T-helper 17 cell (primary cell): ENCODE measurements around the gene UHRF2. TPM values are rescaled to one million over a fixed set of nuclear protein-coding genes. Genes with fewer than 3 reads are reported as not detected.

Experiments used
- ATAC-seq: fragments of 150-1000 bp; cut with Tn5 transposase; 2 replicates; pipeline ENCODE4 v1.10.0; 2021; ENCODE audit warnings: mild to moderate bottlenecking, moderate library complexity
- DNase-seq, 3 donors: peaks; one replicate each; pipeline versions ENCODE4 v3.0.0 to v3.0.0-alpha.2; 2020 to 2021
- H3K9me3 ChIP-seq: one replicate; pipeline ENCODE4 v1.7.0; 2013; ENCODE audit warnings: low read length, mild to moderate bottlenecking; ENCODE audit not compliant: control insufficient read depth, poor library complexity, severe bottlenecking
- H3K27ac Mint-ChIP-seq: one replicate; pipeline ENCODE4 v1.8.0; 2022; ENCODE audit warnings: mild to moderate bottlenecking, moderate library complexity, mixed read lengths
- H3K27me3 Mint-ChIP-seq: one replicate; pipeline ENCODE4 v1.8.0; 2022; ENCODE audit warnings: mixed read lengths
- H3K36me3 Mint-ChIP-seq: one replicate; pipeline ENCODE4 v1.8.0; 2022; ENCODE audit warnings: low read depth, mixed read lengths
- H3K4me1 Mint-ChIP-seq: one replicate; pipeline ENCODE4 v1.8.0; 2022; ENCODE audit warnings: mild to moderate bottlenecking, mixed read lengths
- H3K4me3 Mint-ChIP-seq: one replicate; pipeline ENCODE4 v1.8.0; 2022; ENCODE audit warnings: mild to moderate bottlenecking, moderate library complexity, mixed read lengths
- total RNA-seq, 4 donors: library from RNA in 2 of 4; stranded (reverse) in 2 of 4; gene quantifications; one replicate each; pipeline ENCODE4 v1.2.3 and lab custom pipeline; 2022 to 2026

The UHRF2 gene
- total RNA-seq, 2 donors from 2014 or later = 120 to 136 TPM

DNA sequence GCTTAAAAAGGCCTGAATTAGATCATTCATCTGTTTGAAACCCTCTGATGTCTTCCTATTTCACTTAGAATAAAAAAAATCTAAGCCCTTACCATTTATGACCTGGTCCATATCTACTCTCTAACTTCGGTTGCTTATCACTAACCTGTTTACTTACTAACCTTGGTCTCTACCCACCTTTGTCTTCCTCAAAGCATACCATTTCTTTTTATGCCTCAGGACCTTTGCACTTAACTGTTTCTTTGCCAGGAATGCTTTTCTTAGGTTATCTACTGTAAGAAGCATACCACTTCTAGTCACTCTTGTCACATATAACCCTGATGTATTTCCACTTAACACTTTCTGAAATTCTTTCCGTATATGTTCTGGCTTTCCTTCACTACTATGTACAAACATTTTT lies 67.0 kb downstream of the UHRF2 start:
- H3K27me3 Mint-ChIP-seq = no peaks in the 10 kb centered on the region

DNA sequence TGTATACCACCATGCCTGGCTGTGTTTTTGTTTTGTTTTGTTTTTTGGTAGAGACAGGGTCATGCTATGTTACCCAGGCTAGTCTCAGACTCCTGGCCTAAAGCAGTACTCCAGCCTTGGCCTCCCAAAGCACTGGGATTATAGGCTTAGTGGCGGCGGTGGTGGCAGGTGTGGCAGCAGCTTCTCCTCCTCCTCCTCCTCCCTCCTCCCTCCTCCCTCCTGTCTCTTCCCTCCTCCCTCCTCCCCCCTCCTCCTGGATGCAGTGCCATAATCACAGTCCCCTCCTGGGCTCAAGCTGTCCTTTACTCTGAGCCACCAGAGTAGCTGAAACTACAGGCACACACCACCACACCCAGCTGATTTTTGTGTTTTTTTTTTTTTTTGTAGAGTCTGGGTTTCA lies 71.2 kb downstream of the UHRF2 start:
- peaks cover 7% of the 10 kb centered on the region for H3K36me3 Mint-ChIP-seq
- no peaks in the 10 kb centered on the region for H3K4me1 Mint-ChIP-seq
- H3K4me3 Mint-ChIP-seq = no peak overlapping the region
- H3K27me3 Mint-ChIP-seq = no peaks in the 10 kb centered on the region
- H3K27ac Mint-ChIP-seq = no peak overlapping the region
- H3K9me3 ChIP-seq = no peaks in the 10 kb centered on the region
- DNase-seq (no peak), ATAC-seq (no peak)

More for the DNA sequence above, 67.0 kb downstream of the UHRF2 start:
- H3K9me3 ChIP-seq = no peaks in the 10 kb centered on the region
- Mint-ChIP-seq H3K4me3 (no peak overlapping the region), H3K4me1 (peaks cover 4% of the 10 kb centered on the region), H3K27ac (no peak overlapping the region), H3K36me3 (peaks cover 3% of the 10 kb centered on the region)
- DNase-seq (no peak), ATAC-seq (no peak)

DNA sequence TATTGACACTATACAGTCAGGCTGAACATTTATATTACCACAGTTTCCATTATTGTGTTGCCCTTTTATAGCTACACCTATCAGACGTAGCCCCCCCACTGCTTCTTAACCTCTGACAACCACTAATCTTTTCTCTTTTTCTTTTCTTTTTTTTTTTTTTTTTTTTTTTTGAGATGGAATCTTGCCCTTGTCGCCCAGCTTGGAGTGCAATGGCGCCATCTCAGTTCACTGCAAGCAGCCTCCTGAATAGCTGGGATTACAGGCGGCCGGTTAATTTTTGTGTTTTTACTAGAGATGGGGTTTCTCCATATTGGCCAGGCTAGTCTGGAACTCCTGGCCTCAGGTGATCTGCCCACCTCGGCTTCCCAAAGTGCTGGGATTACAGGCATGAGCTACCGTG lies 75.4 kb downstream of the UHRF2 start:
- no peak for DNase-seq
- H3K36me3 Mint-ChIP-seq = peaks cover 7% of the 10 kb centered on the region
- H3K27ac Mint-ChIP-seq = no peak overlapping the region
- peaks cover 10% of the 10 kb centered on the region for H3K4me1 Mint-ChIP-seq
- H3K9me3 ChIP-seq = no peaks in the 10 kb centered on the region
- H3K27me3 Mint-ChIP-seq = no peaks in the 10 kb centered on the region
- no peak overlapping the region for H3K4me3 Mint-ChIP-seq
- no peak for ATAC-seq

DNA sequence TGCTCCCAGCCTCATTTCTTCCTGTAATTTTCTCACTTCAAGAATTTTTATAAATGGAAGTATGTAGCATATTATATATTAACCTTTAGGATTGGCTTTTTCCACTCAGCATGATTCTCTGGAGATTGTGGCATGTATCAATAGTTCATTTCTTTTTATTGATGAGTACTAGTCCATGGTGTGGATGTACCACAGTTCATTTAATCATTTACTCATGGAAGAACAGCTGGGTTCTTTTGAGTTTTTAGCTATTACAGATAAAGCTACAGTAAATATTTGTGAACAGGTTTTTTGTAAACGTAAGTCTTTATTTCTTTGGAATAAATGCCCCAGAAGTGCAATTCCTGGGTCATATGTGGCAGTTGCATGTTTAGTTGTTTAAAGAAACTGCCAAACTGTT lies 76.1 kb downstream of the UHRF2 start:
- ATAC-seq (no peak), DNase-seq (no peak)
- H3K27ac Mint-ChIP-seq = no peak overlapping the region
- no peaks in the 10 kb centered on the region for H3K9me3 ChIP-seq
- H3K36me3 Mint-ChIP-seq = peaks cover 7% of the 10 kb centered on the region
- peaks cover 10% of the 10 kb centered on the region for H3K4me1 Mint-ChIP-seq
- H3K4me3 Mint-ChIP-seq = no peak overlapping the region
- no peaks in the 10 kb centered on the region for H3K27me3 Mint-ChIP-seq

DNA sequence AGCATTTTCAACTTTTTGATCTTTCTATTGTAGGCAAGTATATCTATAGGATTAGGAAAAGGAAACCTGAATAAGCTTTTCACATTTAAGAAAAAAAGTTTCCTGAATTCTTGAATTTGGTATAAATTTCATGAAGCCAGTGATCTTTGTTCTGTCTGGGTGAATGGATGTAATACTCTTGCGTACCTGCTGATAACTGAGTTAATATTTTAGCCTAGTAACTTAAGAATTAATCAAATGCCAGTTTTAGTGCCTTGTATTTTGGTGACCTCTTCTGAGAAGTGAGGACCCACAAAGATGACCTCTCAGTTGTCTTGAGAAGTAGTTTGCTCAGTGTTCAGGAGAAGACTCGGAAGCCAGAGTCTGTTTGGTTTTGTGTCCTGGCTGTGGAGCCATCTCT lies 77.9 kb downstream of the UHRF2 start:
- peaks cover 5% of the 10 kb centered on the region for H3K36me3 Mint-ChIP-seq
- no peak overlapping the region for H3K4me3 Mint-ChIP-seq
- no peaks in the 10 kb centered on the region for H3K9me3 ChIP-seq
- H3K27ac Mint-ChIP-seq = peak overlapping the region; percentile 3
- no peak for DNase-seq
- ATAC-seq = no peak
- peaks cover 10% of the 10 kb centered on the region for H3K4me1 Mint-ChIP-seq
- H3K27me3 Mint-ChIP-seq = no peaks in the 10 kb centered on the region

DNA sequence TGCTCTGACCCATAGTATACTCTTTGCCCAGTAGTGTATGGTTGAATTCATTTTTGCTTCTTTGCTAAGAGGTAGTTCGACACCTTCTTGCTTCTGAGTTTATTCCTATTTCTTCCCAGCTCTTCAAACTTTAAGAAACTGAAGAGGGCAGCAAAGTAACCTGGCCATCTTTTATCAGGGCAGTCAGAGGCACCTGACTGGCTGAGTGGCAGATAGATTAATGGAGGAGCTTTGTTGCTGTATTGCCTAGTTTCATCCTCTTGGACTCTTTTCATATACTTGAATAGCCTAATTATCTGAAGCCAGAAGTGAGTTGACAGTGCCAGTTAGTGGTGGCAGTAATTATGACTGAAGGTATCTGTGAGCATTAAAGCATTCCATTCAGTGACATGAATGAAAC lies 82.5 kb downstream of the UHRF2 start:
- no peak for ATAC-seq
- peak overlapping the region; percentile 43 for H3K27ac Mint-ChIP-seq
- H3K9me3 ChIP-seq = no peaks in the 10 kb centered on the region
- H3K4me1 Mint-ChIP-seq = peaks cover 10% of the 10 kb centered on the region
- no peak for DNase-seq
- H3K4me3 Mint-ChIP-seq = no peak overlapping the region
- no peaks in the 10 kb centered on the region for H3K27me3 Mint-ChIP-seq
- H3K36me3 Mint-ChIP-seq = peaks cover 4% of the 10 kb centered on the region

DNA sequence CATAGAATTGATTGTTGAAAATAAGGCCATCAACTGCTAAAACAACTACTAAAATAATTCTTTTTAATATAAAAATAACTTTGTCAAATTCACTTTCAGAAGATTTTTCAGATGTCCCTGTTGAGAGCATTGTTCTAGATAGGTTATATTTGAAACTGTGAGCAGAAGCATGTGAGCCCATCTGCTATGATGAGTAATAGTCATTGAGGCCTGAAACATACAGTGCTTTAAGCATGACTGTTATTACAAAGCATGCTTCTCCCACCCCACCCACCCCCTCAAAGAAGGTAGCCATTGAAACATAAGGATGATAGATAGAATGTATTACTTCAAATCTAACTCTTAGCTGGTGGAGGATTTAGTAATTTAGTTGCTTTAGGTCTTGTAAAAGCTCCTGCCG lies 86.0 kb downstream of the UHRF2 start:
- H3K4me1 Mint-ChIP-seq = no peaks in the 10 kb centered on the region
- peak overlapping the region; percentile 74 for H3K27ac Mint-ChIP-seq
- DNase-seq (no peak), ATAC-seq (no peak)
- H3K4me3 Mint-ChIP-seq = no peak overlapping the region
- H3K9me3 ChIP-seq = no peaks in the 10 kb centered on the region
- H3K36me3 Mint-ChIP-seq = peaks cover 6% of the 10 kb centered on the region
- H3K27me3 Mint-ChIP-seq = no peaks in the 10 kb centered on the region

DNA sequence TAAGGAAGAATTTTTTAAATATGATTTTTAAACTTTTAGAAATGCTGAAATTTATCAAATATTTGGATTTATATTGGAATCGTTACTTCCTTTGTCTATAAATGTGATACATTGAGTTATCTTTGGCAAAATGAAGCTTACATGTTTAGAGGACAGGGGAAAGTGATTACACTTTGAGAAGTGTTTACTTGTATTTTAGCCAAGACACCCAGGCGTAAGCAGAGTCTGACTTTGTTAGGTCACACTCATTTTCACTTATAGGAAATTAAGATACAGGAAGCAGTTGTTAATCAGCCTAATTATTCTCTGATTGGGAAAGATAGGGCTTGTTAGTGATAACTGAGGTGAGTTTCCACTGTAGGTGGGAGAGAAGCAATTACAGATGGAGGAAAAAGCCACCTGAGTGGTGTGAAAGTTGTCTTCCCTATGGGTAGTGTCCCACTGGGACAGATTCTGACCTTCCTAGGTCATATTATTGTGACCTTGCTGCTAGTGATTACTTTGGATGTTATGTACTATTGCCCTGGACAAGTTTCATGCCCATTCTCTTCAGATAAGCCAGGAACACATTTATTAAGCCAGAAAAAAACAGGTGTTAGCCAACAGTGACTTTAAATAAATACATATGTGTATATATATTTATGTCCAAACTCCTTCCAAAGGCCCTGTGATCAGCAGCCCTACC lies 88.7 kb downstream of the UHRF2 start:
- no peaks in the 10 kb centered on the region for H3K9me3 ChIP-seq
- Mint-ChIP-seq H3K4me3 (no peak overlapping the region), H3K27ac (no peak overlapping the region), H3K4me1 (no peaks in the 10 kb centered on the region), H3K27me3 (no peaks in the 10 kb centered on the region), H3K36me3 (peaks cover 15% of the 10 kb centered on the region)
- DNase-seq = no peak
- no peak for ATAC-seq

DNA sequence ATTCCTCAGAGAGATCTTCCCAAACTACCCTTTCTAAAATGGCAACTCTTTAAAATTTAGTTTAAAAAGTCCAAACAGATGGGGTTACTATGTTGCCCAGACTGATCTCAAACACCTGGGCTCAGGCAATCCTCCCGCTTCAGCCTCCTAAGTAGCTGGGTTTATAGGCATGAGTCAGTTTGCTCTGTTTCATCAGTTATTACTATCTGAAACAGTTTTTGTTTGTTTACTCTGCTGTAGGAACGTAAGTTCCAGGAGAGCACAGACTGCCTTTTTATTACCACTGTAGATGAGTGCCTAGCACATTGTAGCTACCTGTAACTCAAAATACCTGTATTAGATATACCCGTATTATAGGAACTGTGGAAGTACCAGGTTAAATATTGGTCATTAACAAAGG lies 89.4 kb downstream of the UHRF2 start:
- no peaks in the 10 kb centered on the region for H3K9me3 ChIP-seq
- Mint-ChIP-seq H3K27me3 (no peaks in the 10 kb centered on the region), H3K36me3 (peaks cover 16% of the 10 kb centered on the region), H3K4me1 (no peaks in the 10 kb centered on the region), H3K27ac (no peak overlapping the region), H3K4me3 (no peak overlapping the region)
- ATAC-seq = no peak
- no peak for DNase-seq

DNA sequence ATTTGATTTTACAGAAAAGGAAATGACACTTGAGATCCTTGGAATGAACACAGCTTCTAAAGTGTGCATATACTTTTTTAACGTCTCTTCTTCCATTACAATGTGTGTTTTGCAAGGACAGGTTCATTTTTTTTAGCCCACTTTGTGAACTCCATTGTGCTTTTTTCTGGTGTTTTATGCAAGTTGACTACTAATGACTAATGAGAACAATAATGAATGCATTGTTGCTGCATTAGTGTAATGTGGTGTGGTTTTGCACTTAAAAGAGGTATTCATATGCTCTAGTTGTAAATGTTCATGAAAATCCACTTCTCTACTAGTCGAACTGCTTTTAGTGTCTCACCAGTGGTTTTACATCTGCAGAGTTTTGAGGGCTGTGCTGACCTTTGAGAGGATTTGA lies 93.6 kb downstream of the UHRF2 start:
- no peak for DNase-seq
- no peak overlapping the region for H3K4me3 Mint-ChIP-seq
- H3K9me3 ChIP-seq = no peaks in the 10 kb centered on the region
- no peaks in the 10 kb centered on the region for H3K27me3 Mint-ChIP-seq
- H3K36me3 Mint-ChIP-seq = peaks cover 11% of the 10 kb centered on the region
- no peaks in the 10 kb centered on the region for H3K4me1 Mint-ChIP-seq
- H3K27ac Mint-ChIP-seq = no peak overlapping the region
- ATAC-seq = no peak

DNA sequence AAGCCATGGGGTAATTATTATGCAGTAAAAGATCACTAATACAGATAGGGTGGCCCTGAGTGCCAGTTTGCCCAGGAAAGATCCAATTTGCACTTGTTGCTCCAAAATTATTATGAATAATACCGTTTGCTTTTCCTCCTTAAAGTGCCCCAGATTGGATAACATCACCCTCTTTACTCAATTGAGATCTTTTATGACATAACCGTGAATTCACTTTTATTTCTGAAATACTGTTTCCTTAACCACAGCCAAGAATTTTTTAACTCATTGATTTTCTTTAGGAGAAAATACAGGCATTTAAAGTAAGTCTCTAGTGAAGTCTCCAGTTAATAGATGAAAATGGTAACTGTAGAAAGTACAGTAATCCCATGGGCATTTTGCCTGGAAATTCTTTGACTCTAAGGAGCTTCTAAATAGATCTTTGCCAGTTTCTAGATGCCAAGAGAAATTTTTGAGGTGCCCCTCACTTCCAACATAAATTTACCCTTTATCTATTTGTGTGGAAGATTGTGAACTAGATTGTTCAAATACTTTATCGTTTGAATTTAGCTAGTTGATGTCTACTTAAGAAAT lies 99.2 kb downstream of the UHRF2 start:
- DNase-seq (no peak), ATAC-seq (no peak)
- no peaks in the 10 kb centered on the region for H3K9me3 ChIP-seq
- Mint-ChIP-seq H3K4me3 (no peak overlapping the region), H3K4me1 (no peaks in the 10 kb centered on the region), H3K27me3 (no peaks in the 10 kb centered on the region), H3K36me3 (no peaks in the 10 kb centered on the region), H3K27ac (no peak overlapping the region)

DNA sequence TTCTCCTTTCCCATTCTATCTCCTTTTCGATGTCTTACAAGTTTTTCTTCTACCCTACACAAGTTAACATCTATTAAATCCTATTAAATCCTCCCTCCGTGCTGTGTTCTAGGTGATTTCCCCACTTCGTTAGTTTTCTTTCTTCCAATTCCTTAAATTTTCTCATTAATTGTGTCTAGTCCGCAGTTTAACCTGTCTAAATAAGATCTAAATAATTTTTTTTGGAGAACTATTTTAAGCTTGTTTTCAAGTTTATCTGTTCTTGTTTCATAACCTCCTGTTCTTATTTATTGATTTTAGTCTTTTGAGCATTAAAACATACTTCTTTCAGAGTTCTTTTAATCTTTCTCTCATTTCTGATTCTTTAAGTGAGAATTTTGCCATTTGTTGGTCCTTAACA lies 109.3 kb downstream of the UHRF2 start:
- no peak for DNase-seq
- H3K4me3 Mint-ChIP-seq = no peak overlapping the region
- H3K4me1 Mint-ChIP-seq = peaks cover 2% of the 10 kb centered on the region
- H3K9me3 ChIP-seq = peaks cover 7% of the 10 kb centered on the region
- H3K27ac Mint-ChIP-seq = no peak overlapping the region
- no peak for ATAC-seq
- no peaks in the 10 kb centered on the region for H3K27me3 Mint-ChIP-seq
- H3K36me3 Mint-ChIP-seq = peaks cover 4% of the 10 kb centered on the region

DNA sequence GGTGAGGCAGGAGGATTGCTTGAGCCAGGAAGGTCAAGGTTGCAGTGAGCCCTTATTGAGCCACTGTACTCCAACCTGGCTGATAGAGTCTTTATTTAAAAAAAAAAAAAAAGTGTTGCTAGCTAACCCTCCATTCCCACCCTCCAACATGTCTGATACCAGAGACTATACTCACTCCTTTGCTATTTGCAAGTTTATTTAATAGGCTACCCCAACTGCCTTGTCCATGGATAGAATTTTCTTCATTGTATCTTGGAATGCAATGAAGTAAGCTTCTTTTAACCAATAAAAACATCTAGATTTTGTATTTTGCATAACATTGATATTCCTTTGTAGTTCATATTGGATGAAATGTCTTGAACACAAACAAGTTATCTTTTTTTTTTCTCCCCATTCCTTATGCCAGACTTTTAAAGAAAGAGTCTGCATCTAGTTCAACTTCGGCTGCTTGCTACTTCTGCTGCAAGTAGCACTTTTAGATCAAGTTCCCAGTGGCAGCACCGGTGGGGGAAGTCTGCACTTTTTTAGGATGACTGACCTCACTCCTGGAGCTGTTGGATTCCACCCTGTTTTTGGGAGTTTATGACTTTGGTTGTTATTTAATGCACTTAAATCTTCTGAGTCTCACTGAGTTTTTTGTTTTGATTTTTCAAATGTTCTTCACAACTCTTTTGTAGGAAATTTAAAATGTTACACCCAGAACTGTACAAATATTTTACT lies 112.5 kb downstream of the UHRF2 start:
- H3K4me1 Mint-ChIP-seq = peaks cover 2% of the 10 kb centered on the region
- H3K4me3 Mint-ChIP-seq = no peak overlapping the region
- DNase-seq (no peak), ATAC-seq (no peak)
- H3K36me3 Mint-ChIP-seq = no peaks in the 10 kb centered on the region
- H3K27ac Mint-ChIP-seq = no peak overlapping the region
- H3K9me3 ChIP-seq = peaks cover 7% of the 10 kb centered on the region
- no peaks in the 10 kb centered on the region for H3K27me3 Mint-ChIP-seq

DNA sequence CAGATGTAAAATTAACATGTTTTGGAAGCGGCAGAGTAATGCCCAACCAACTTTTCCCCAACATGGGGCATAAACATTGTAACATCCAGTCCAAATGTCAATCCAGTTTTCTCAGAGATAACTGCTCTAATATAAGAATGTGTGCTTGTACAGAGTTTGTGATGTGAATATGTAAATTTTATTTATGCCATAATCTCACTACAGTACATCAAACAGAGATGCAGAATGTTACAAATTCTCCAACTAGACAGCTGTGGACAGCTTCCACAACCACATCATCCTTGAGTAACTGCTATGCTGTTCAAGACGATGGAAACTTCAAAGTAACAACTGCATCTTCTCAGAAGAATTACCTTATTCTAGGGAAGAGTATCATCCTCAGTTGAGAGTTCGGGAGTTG lies 122.6 kb downstream of the UHRF2 start:
- peaks cover 4% of the 10 kb centered on the region for H3K27me3 Mint-ChIP-seq
- H3K27ac Mint-ChIP-seq = no peak overlapping the region
- H3K4me1 Mint-ChIP-seq = no peaks in the 10 kb centered on the region
- ATAC-seq (no peak), DNase-seq (no peak)
- H3K9me3 ChIP-seq = no peaks in the 10 kb centered on the region
- H3K4me3 Mint-ChIP-seq = no peak overlapping the region
- H3K36me3 Mint-ChIP-seq = no peaks in the 10 kb centered on the region
